GM23338 (cell line): ENCODE results near the gene TBC1D3B. TPM values are rescaled to one million over a fixed set of nuclear protein-coding genes. Genes with fewer than 3 reads are reported as not detected.
A peak's percentile ranks its signal among the peaks of the same experiment; 100 is the strongest.
"Not testable (repeated sequence)": the region's sequence is repeated elsewhere in the genome, so short reads cannot be mapped to it uniquely, and the experiment has no call there.

Source experiments
- ATAC-seq: fragments of 200-7000 bp; cut with Tn5 transposase; 3 replicates; pipeline ENCODE4 v1.9.1; 2020
- DNase-seq: peaks from one replicate; pipeline ENCODE4 v3.0.0-alpha.2; 2015; ENCODE audit warnings: low spot score
- H2AFZ ChIP-seq: fragments of 200-600 bp; sonication (generic); 2 replicates; pipeline ENCODE4 v1.8.0; 2016; ENCODE audit warnings: antibody characterized with exemption, mild to moderate bottlenecking, moderate library complexity
- H3F3A ChIP-seq: fragments of 200-600 bp; sonication (generic); replicated peaks from 2 replicates; pipeline ENCODE4 v1.8.0; 2017; ENCODE audit warnings: antibody characterized with exemption, mixed run types, low read depth
- H3K27ac ChIP-seq: fragments of 200-600 bp; sonication (generic); 2 replicates; pipeline ENCODE4 v1.6.1; 2016; ENCODE audit warnings: low read depth
- H3K27me3 ChIP-seq: fragments of 200-600 bp; sonication (generic); 2 replicates; pipeline ENCODE4 v1.8.0; 2016; ENCODE audit warnings: mild to moderate bottlenecking, mixed run types, moderate library complexity; ENCODE audit not compliant: insufficient read depth
- H3K36me3 ChIP-seq: fragments of 200-600 bp; sonication (generic); 2 replicates; pipeline ENCODE4 v1.8.0; 2016; ENCODE audit warnings: mild to moderate bottlenecking; ENCODE audit not compliant: insufficient read depth
- H3K4me1 ChIP-seq: fragments of 200-600 bp; sonication (generic); 2 replicates; pipeline ENCODE4 v1.8.0; 2016; ENCODE audit warnings: mild to moderate bottlenecking, moderate library complexity; ENCODE audit not compliant: insufficient read depth
- H3K4me2 ChIP-seq: fragments of 200-600 bp; sonication (generic); 2 replicates; pipeline ENCODE4 v1.7.1; 2017; ENCODE audit warnings: mixed run types
- H3K4me3 ChIP-seq: fragments of 200-600 bp; sonication (generic); 2 replicates; pipeline ENCODE4 v1.6.1; 2016; ENCODE audit warnings: mixed run types
- H3K79me2 ChIP-seq: fragments of 200-600 bp; sonication (generic); replicated peaks from 2 replicates; pipeline ENCODE4 v1.8.0; 2017; ENCODE audit warnings: mild to moderate bottlenecking; ENCODE audit not compliant: insufficient read depth
- H3K9me2 ChIP-seq: fragments of 200-600 bp; sonication (generic); 2 replicates; pipeline ENCODE4 v1.8.0; 2017; ENCODE audit not compliant: insufficient read depth
- H4K20me1 ChIP-seq: fragments of 200-600 bp; sonication (generic); replicated peaks from 2 replicates; pipeline ENCODE4 v1.8.0; 2017; ENCODE audit warnings: mild to moderate bottlenecking; ENCODE audit not compliant: insufficient read depth
- H3K27ac Mint-ChIP-seq: 2 replicates; pipeline ENCODE4 v1.8.0; 2020; ENCODE audit warnings: inconsistent platforms, mild to moderate bottlenecking, moderate library complexity, mixed read lengths
- H3K27me3 Mint-ChIP-seq: 3 replicates; pipeline ENCODE4 v1.8.0; 2022; ENCODE audit warnings: low read depth, mild to moderate bottlenecking, moderate library complexity, mixed read lengths, inconsistent platforms; ENCODE audit not compliant: insufficient read depth, poor library complexity
- H3K36me3 Mint-ChIP-seq: 3 replicates; pipeline ENCODE4 v1.8.0; 2021; ENCODE audit warnings: low read depth, mild to moderate bottlenecking, inconsistent platforms, moderate library complexity, mixed read lengths
- H3K4me1 Mint-ChIP-seq: 3 replicates; pipeline ENCODE4 v1.8.0; 2020; ENCODE audit warnings: mild to moderate bottlenecking, inconsistent platforms, mixed read lengths
- H3K4me3 Mint-ChIP-seq: 3 replicates; pipeline ENCODE4 v1.8.0; 2021; ENCODE audit warnings: moderate library complexity, mild to moderate bottlenecking, inconsistent platforms, mixed read lengths
- H3K9me3 Mint-ChIP-seq: 3 replicates; pipeline ENCODE4 v1.8.0; 2020; ENCODE audit warnings: moderate library complexity, mild to moderate bottlenecking, inconsistent platforms, mixed read lengths
- CTCF ChIP-seq, 2 experiments: fragments of 200-600 bp in 1 of 2; sonication (generic) in 1 of 2; conservative IDR thresholded peaks; 2 replicates each; pipeline versions ENCODE4 v1.5.1 to v1.6.1; 2016 to 2017; ENCODE audit warnings: antibody characterized with exemption in 2 of 2, low read depth in 2 of 2, mild to moderate bottlenecking in 2 of 2, moderate library complexity in 1 of 2
- ETS1 ChIP-seq: IDR thresholded peaks from 2 replicates; pipeline ENCODE4 v1.6.1; 2016; ENCODE audit warnings: antibody characterized with exemption
- EZH2 ChIP-seq: fragments of 200-600 bp; sonication (generic); IDR thresholded peaks from one replicate; pipeline ENCODE4 v1.8.0; 2017; ENCODE audit warnings: antibody characterized with exemption, mild to moderate bottlenecking, low read depth; ENCODE audit not compliant: unreplicated experiment
- EZH2phosphoT487 ChIP-seq: fragments of 200-600 bp; sonication (generic); IDR thresholded peaks from one replicate; pipeline ENCODE4 v1.8.1; 2018; ENCODE audit warnings: antibody characterized with exemption; ENCODE audit not compliant: unreplicated experiment
- POLR2AphosphoS5 ChIP-seq: IDR thresholded peaks from 2 replicates; pipeline ENCODE4 v1.6.1; 2016; ENCODE audit warnings: antibody characterized with exemption, low read depth
- REST ChIP-seq: IDR thresholded peaks from one replicate; pipeline ENCODE4 v1.6.1; 2018; ENCODE audit warnings: antibody characterized with exemption; ENCODE audit not compliant: unreplicated experiment
- ZNF114 ChIP-seq: fragments of 250-450 bp; sonication (Bioruptor Pico); IDR thresholded peaks from 2 replicates; pipeline ENCODE4 v1.5.0; 2020; ENCODE audit warnings: mild to moderate bottlenecking, moderate library complexity
- ZNF462 ChIP-seq: fragments of 250-450 bp; sonication (Bioruptor Pico); IDR thresholded peaks from 2 replicates; pipeline ENCODE4 v1.5.0; 2020; ENCODE audit warnings: mild to moderate bottlenecking, moderate library complexity
- polyA plus RNA-seq: library from polyadenylated mRNA; unstranded; fragments of >200 nt; fragmentation: Nextera tagmentation; extraction: Ambion mirVana; gene quantifications from 2 replicates; pipeline ENCODE4 v1.2.1, GENCODE V29; 2016
- total RNA-seq: library from RNA; depleted of rRNA; stranded (reverse); fragments of >200 nt; shearing (Covaris generic); gene quantifications from 2 replicates; pipeline ENCODE4 v1.2.3, GENCODE V29; 2014

Gene TBC1D3B
- total and polyA plus RNA-seq, 2 experiments from 2014 or later, result 0.95 to 1.3 TPM

GRCh38 chr17:36193216-36193775 lies 16.9 kb upstream of the TBC1D3B start:
- H3K4me1 Mint-ChIP-seq, result peaks cover 20% of the 10 kb centered on the region
- no peaks in the 10 kb centered on the region for H3K36me3 ChIP-seq
- no peak overlapping the region for H3K4me3 Mint-ChIP-seq
- H3K27ac Mint-ChIP-seq, result no peak overlapping the region
- no peak overlapping the region for H2AFZ ChIP-seq
- H3K9me3 Mint-ChIP-seq, result no peaks in the 10 kb centered on the region
- TF ChIP-seq REST (no peak), EZH2 (no peak), POLR2AphosphoS5 (no peak), CTCF (conservative IDR thresholded peaks at IDR 0.05; ENCODE audit: low read depth in 2 of 2) (no peak), EZH2phosphoT487 (no peak), ZNF462 (no peak), ETS1 (no peak), ZNF114 (CRISPR knock-in tag) (no peak)
- H4K20me1 ChIP-seq, result no peaks in the 10 kb centered on the region
- H3K4me1 ChIP-seq, result peaks cover 6% of the 10 kb centered on the region
- no peaks in the 10 kb centered on the region for H3K36me3 Mint-ChIP-seq
- H3K4me2 ChIP-seq, result no peak overlapping the region
- no peak for DNase-seq
- H3K4me3 ChIP-seq, result no peak overlapping the region
- no peaks in the 10 kb centered on the region for H3F3A ChIP-seq
- no peak overlapping the region for H3K27ac ChIP-seq
- no peak for ATAC-seq
- H3K27me3 Mint-ChIP-seq, result peaks cover 7% of the 10 kb centered on the region
- no peaks in the 10 kb centered on the region for H3K79me2 ChIP-seq
- H3K27me3 ChIP-seq, result peaks cover 5% of the 10 kb centered on the region; the same call in 1 of the 2 replicates
- H3K9me2 ChIP-seq, result no peaks in the 10 kb centered on the region

GRCh38 chr17:36190549-36191330 lies 14.3 kb upstream of the TBC1D3B start:
- not testable (repeated sequence) for H3K4me2 ChIP-seq, H3K9me3 Mint-ChIP-seq, H3K27ac ChIP-seq, H3K4me1 ChIP-seq, H3F3A ChIP-seq, H3K27me3 Mint-ChIP-seq, H3K36me3 ChIP-seq, H3K79me2 ChIP-seq, H3K27ac Mint-ChIP-seq, H4K20me1 ChIP-seq, H3K4me3 Mint-ChIP-seq, H3K9me2 ChIP-seq, ATAC-seq, H3K36me3 Mint-ChIP-seq, H3K4me3 ChIP-seq, H3K27me3 ChIP-seq, DNase-seq
- H3K4me1 Mint-ChIP-seq, result peaks cover 12% of the 10 kb centered on the region
- peak overlapping the region; percentile 56; the same call in 1 of the 2 replicates for H2AFZ ChIP-seq
